ENCODE measurements around the gene TTLL7.

TTLL7 gene

GRCh38 chr1:83998498-83999315, at the start of gene TTLL7:
Gene TTLL7, minus strand, starts transcription at chr1:83999132. Its CDS starts 46,921 bp downstream, at chr1:83952211.
- peak; percentile 49 for DNase-seq

- no peak for DNase-seq
Observed at GRCh38 chr1:84042461-84042860, 43.5 kb upstream of the TTLL7 start.

DNA sequence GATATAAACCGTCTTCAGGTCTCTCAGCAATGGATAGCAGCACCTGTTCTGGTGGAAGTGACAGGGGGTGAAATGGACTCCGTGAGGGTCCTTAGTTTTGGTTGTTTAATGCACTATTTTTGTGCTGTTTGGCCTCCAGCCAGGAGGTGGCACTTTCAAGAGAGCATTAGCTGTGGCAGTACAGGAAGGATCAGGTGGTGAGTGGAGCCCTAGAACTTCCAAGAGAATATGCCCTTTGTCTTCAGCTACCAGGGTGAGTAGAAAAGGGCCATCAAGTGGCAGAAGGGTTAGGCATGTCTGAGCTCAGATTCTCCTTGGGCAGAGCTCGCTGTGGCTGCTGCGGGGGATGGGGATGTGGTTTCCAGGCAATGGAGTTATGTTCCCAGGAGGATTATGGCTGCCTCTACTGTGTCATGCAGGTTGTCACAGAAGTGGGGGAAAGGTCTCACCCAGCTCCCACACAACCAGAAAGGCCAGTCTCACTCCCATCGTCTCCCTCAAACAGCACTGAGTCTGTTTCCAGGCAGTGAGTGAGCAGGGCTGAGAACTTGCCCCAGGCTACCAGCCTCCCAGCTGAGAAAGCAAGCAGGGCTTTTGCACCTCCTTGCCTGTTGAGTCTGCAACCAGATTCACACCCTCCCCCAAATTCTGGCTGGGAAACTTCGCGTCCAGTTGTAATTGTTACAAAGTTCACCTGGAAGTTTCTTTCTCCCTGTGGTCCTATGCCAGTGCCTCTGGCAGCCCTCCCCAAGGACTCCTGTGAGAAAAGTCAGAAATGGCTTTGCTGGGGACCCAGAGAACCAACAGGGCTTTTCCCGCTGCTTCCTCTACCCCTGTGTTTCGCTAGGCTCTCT, 39.1 kb upstream of the TTLL7 start:
- DNase-seq: no peak

DNA sequence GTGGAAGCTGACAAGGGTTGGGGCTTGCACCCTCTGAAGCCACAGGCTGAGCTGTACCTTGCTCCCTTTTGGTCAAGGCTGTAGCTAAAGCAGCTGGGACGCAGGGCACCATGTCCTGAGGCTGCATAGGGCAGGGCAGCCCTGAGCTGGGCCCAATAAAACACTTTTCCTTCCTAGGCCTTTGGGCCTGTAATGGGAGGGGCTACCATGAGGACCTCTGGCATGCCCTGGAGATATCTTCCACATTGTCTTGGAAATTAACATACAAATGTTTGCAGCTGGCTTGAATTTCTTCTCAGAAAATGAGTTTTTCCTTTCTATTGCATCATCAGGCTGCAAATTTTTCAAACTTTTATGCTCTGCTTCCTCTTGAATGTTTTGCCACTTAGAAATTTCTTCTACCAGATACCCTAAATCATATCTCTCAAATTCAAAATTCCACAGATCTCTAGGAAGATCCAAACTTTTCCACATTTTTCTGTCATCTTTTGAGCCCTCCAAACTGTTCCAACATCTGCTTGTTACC, 32.9 kb upstream of the TTLL7 start:
- DNase-seq: no peak

- no peak for DNase-seq
Observed at GRCh38 chr1:84027368-84027767, 28.4 kb upstream of the TTLL7 start.

DNA sequence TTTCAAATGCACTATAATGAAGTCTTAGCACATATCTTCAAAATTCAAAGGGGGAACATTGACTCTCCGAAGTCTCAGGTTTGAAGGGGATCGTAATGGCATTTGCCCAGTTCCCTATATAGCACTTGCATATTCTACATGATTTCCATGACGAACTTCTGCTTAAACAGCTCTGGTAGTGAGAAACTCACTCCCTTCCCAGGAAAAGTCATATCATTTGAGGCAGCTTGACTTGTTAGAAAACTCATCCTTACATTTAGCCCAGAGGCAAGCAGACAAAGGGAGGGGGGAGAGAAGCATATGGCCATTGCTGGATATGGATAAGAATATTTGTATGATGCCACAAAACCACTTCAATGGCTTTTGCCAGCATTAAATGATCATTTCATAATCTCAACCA, 27.0 kb upstream of the TTLL7 start:
- no peak for DNase-seq

DNA sequence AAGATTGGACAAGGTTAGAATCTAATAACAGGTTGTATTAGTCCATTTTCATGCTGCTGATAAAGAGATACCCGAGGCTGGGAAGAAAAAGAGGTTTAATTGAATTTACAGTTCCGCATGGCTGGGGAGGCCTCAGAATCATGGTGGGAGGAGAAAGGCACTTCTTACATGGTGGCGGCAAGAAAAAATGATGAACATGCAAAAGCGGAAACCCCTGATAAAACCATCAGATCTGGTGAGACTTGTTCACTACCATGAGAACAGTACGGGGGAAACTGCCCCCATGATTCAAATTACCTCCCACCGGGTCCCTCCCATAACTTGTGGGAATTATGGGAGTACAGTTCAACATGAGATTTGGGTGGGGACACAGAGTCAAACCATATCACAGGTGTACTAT, 22.9 kb upstream of the TTLL7 start:
- DNase-seq: no peak

DNA sequence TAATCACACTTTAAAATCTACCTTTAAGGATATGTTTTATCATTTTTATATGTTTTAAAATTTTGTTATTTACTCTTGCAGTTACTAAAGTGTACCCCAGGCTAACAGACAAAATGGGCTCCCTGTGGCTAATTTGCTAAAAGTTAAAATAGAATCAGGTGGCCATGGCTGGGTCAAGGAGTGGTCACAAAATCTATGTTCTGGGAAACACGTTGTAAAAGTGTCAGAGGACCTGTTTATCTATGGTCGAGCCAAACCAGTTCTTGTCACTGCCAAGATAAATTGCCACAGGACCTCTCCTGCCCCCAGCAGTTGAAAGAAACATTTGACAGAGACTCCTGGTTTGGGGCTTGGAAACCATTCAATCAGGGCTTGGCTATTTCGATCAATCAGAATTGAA, 21.2 kb upstream of the TTLL7 start:
- no peak for DNase-seq

- DNase-seq: no peak
Observed at GRCh38 chr1:84019217-84019616, 20.3 kb upstream of the TTLL7 start.

GRCh38 chr1:84013708-84014107, 14.8 kb upstream of the TTLL7 start:
- no peak for DNase-seq

GRCh38 chr1:84012018-84012417, 13.1 kb upstream of the TTLL7 start:
- no peak for DNase-seq

DNA sequence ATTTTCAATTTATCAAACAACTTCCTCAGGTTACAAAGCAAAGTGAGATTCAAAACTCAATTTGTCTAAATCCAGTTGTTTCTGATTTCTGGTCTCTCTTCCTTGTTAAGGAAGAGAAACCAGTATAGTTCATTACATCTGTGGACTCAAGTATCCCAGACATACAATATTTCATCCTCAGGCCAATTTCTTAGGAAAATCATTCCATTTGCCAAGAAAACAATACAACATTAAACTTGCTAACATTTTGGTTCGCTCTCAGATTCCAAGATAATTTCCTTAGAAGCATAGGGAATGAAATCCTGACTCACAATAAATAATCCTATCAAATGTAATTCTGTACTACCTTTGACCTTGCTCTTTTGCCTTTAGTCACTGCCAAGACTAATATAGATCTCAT, 11.2 kb upstream of the TTLL7 start:
- DNase-seq: no peak

GRCh38 chr1:84008631-84009030, 9.7 kb upstream of the TTLL7 start:
- DNase-seq: no peak

DNA sequence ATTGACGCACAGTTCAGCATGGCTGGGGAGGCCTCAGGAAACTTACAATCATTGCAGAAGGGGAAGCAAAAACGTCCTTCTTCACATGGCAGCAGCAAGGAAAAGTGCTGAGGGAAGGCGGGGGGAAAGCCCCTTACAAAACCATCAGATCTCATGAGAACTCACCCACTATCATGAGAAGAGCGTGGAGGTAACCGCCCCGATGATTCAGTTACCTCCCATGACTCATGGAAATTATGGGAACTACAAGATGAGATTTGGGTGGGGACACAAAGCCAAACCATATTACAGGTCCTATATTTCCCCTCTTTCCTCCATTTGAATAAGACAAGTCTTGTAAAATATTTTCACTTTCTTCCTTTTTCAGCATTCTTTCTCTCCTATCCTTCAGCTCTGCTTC, 7.7 kb upstream of the TTLL7 start:
- DNase-seq: no peak

GRCh38 chr1:84001501-84001900, 2.6 kb upstream of the TTLL7 start:
- no peak for DNase-seq

- no peak for DNase-seq
Observed at GRCh38 chr1:84000954-84001495, 2.1 kb upstream of the TTLL7 start.

GRCh38 chr1:84000196-84000885, 1.4 kb upstream of the TTLL7 start:
- no peak for DNase-seq

DNA sequence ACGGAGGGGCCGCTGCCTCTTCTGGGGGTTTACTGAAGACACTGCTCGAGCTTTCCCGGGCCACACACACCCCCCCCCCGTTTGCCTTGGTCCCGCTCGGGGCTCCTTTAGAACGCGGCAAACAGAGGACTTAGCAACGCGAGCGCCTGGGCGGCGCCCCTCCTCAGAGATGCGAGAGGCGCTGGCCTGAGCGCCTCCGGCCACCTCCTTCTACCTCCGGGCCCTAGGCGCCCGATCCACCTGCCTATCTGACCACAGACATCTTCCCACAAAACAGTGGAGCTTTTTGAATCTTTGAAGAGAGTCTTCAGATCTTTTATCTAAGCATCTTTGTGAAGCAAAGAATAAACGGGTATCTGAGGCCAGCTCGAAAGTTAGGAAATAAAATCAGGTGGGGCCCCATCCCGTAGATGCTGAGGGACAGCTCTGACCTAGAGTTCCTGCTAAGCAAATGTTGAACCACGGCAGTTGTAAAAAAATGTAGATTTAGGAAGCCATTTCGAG, 436 bp upstream of the TTLL7 start:
- no peak for DNase-seq

DNA sequence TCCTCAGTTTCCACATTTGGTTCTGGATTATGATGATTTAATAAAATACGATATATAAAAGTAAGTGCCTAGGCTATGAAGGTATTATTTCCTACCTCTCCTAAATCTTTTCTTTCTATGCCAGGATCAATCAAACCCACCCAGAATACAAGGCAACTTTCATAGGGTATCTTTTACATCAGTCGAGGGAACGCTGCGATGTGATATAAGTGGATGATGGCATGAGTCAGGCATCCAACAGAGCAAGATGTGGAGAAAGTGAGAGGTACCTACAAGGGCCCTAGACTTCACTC, 781 bp downstream of the TTLL7 start:
- no peak for DNase-seq

DNA sequence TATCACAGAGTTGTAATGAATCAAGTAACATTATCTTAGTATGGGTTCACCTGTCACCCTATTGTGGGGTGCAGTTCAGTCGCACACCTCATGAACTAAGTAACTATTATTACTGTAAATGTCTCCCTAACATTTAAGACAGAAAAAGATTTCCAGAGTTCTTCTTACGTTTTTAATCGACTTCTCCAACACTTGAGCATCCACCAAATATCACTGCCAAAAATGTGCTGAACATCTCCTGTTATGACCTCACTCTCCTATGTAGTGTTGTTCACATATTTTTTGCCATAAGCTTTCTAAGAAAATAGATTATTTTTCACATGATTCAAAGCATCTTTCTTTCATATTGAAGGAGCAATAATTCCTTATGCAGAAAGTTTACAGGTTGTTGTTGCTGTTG, 1.3 kb downstream of the TTLL7 start:
- DNase-seq: no peak

- no peak for DNase-seq
Observed at GRCh38 chr1:83996621-83997020, 2.3 kb downstream of the TTLL7 start.

GRCh38 chr1:83996191-83996590, 2.7 kb downstream of the TTLL7 start:
- no peak for DNase-seq

DNA sequence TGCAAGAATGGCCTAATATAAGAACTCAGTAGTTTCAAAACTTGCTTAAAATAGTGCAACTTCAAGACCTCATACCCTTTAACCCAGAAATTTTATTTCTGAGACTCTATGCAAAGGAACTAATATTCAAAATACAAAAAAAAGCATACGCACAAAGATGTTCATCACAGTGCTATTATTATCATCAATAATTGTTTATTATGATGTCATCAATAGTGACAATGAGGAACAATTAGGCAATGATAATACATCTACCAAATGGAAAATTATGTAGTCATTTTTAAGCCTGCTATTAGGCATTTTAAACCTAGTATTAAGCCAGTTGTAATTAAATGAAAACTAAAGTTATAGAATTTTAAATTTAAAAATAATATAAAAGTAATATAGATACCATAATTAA, 3.3 kb downstream of the TTLL7 start:
- DNase-seq: no peak
